Stimulated activated CD8-positive, alpha-beta memory T cell treated with anti-CD3 and anti-CD28 coated beads, Interleukin-12 subunit alpha, Interleukin-12 subunit beta, amount 100 ng/mL, for 1 hour (primary cell): ENCODE measurements around the gene CACNG3.
"Not testable (repeated sequence)": the region's sequence is repeated elsewhere in the genome, so short reads cannot be mapped to it uniquely, and the experiment has no call there.

Source experiments
- DNase-seq: peaks from one replicate; pipeline ENCODE4 v3.0.0-alpha.2; 2020; ENCODE audit warnings: low read depth

The CACNG3 gene

GRCh38 chr16:24332582-24333090 lies 76.5 kb downstream of the CACNG3 start:
- no peak for DNase-seq

- DNase-seq: no peak
Measured at GRCh38 chr16:24336491-24336890, 80.4 kb downstream of the CACNG3 start.

GRCh38 chr16:24337013-24337412 lies 80.9 kb downstream of the CACNG3 start:
- DNase-seq: no peak

GRCh38 chr16:24343829-24344228 lies 87.7 kb downstream of the CACNG3 start:
- DNase-seq: not testable (repeated sequence)

GRCh38 chr16:24344784-24345183 lies 88.6 kb downstream of the CACNG3 start:
- DNase-seq: no peak

GRCh38 chr16:24345704-24346103 lies 89.6 kb downstream of the CACNG3 start:
- no peak for DNase-seq

GRCh38 chr16:24346734-24347133 lies 90.6 kb downstream of the CACNG3 start:
- DNase-seq: no peak

GRCh38 chr16:24347556-24347955 lies 91.4 kb downstream of the CACNG3 start:
- DNase-seq: no peak

- no peak for DNase-seq
Measured at GRCh38 chr16:24348545-24349290, 92.6 kb downstream of the CACNG3 start.

- no peak for DNase-seq
Measured at GRCh38 chr16:24349320-24349719, 93.2 kb downstream of the CACNG3 start.

GRCh38 chr16:24352746-24353145 lies 96.6 kb downstream of the CACNG3 start:
- no peak for DNase-seq

- no peak for DNase-seq
Measured at GRCh38 chr16:24353622-24354021, 97.5 kb downstream of the CACNG3 start.

GRCh38 chr16:24357511-24357910 lies 101.4 kb downstream of the CACNG3 start:
- no peak for DNase-seq

GRCh38 chr16:24358117-24358516 lies 102.0 kb downstream of the CACNG3 start:
- no peak for DNase-seq

- no peak for DNase-seq
Measured at GRCh38 chr16:24359490-24359889, 103.4 kb downstream of the CACNG3 start.

- no peak for DNase-seq
Measured at GRCh38 chr16:24360936-24361335, 104.8 kb downstream of the CACNG3 start.

- DNase-seq: no peak
Measured at GRCh38 chr16:24364596-24364995, 108.5 kb downstream of the CACNG3 start.

GRCh38 chr16:24367186-24367710 lies 111.1 kb downstream of the CACNG3 start:
- DNase-seq: no peak

GRCh38 chr16:24372824-24373223 lies 116.7 kb downstream of the CACNG3 start:
- DNase-seq: no peak

GRCh38 chr16:24378999-24379398 lies 122.9 kb downstream of the CACNG3 start:
- no peak for DNase-seq

GRCh38 chr16:24381470-24382118 lies 125.5 kb downstream of the CACNG3 start:
- DNase-seq: no peak

- DNase-seq: no peak
Measured at GRCh38 chr16:24382762-24383407, 126.8 kb downstream of the CACNG3 start.

- DNase-seq: no peak
Measured at GRCh38 chr16:24394341-24394740, 138.2 kb downstream of the CACNG3 start.
